Neural cell (in vitro differentiated cells): ENCODE results near the gene BAG5. TPM values are rescaled to one million over a fixed set of nuclear protein-coding genes. Genes with fewer than 3 reads are reported as not detected.

Experiments used
- H2AFZ ChIP-seq: fragments of 200-600, 300-800 bp; sonication (generic), shearing (Covaris generic); 2 replicates; pipeline ENCODE4 v1.6.0; 2014; ENCODE audit warnings: low read depth, mild to moderate bottlenecking, antibody characterized with exemption, low read length, moderate library complexity
- H3F3A ChIP-seq: fragments of 200-600 bp; shearing (Covaris generic); 2 replicates; pipeline ENCODE4 v1.6.1; 2016; ENCODE audit warnings: mild to moderate bottlenecking, moderate library complexity, mixed read lengths, antibody characterized with exemption, low read length; ENCODE audit not compliant: insufficient read depth, poor library complexity, severe bottlenecking
- H3K27ac ChIP-seq: fragments of 200-600, 300-800 bp; sonication (generic), shearing (Covaris generic); 2 replicates; pipeline ENCODE4 v1.5.1; 2014; ENCODE audit warnings: mild to moderate bottlenecking, low read length, moderate library complexity
- H3K27me3 ChIP-seq: fragments of 300-800, 200-600 bp; sonication (generic), shearing (Covaris generic); 2 replicates; pipeline ENCODE4 v1.6.0; 2014; ENCODE audit warnings: mild to moderate bottlenecking, low read depth, low read length, moderate library complexity; ENCODE audit not compliant: insufficient read depth
- H3K36me3 ChIP-seq: fragments of 300-800, 200-600 bp; sonication (generic), shearing (Covaris generic); 2 replicates; pipeline ENCODE4 v1.5.1; 2014; ENCODE audit warnings: mild to moderate bottlenecking, antibody characterized with exemption, low read length, moderate library complexity; ENCODE audit not compliant: insufficient read depth
- H3K4me2 ChIP-seq: fragments of 300-800, 200-600 bp; sonication (generic), shearing (Covaris generic); 2 replicates; pipeline ENCODE4 v1.6.0; 2014; ENCODE audit warnings: mild to moderate bottlenecking, low read length
- H3K4me3 ChIP-seq: fragments of 300-800, 200-600 bp; sonication (generic), shearing (Covaris generic); 2 replicates; pipeline ENCODE4 v1.5.1; 2014; ENCODE audit warnings: mild to moderate bottlenecking, low read length, moderate library complexity
- H3K79me2 ChIP-seq: fragments of 200-600 bp; shearing (Covaris generic); replicated peaks from 2 replicates; pipeline ENCODE4 v1.6.0; 2014; ENCODE audit warnings: mild to moderate bottlenecking, low read length, moderate library complexity; ENCODE audit not compliant: insufficient read depth
- H3K9ac ChIP-seq: fragments of 300-800, 200-600 bp; sonication (generic), shearing (Covaris generic); 2 replicates; pipeline ENCODE4 v1.6.1; 2016; ENCODE audit warnings: mild to moderate bottlenecking, low read length, mixed read lengths
- H3K9me2 ChIP-seq: fragments of 200-600 bp; shearing (Covaris generic); 2 replicates; pipeline ENCODE4 v1.6.1; 2016; ENCODE audit warnings: mild to moderate bottlenecking, low read length, mixed read lengths; ENCODE audit not compliant: insufficient read depth
- H3K9me3 ChIP-seq: fragments of 200-600, 300-800 bp; sonication (generic), shearing (Covaris generic); 2 replicates; pipeline ENCODE4 v1.6.1; 2016; ENCODE audit warnings: mild to moderate bottlenecking, mixed run types, low read length, moderate library complexity, mixed read lengths
- H4K20me1 ChIP-seq: fragments of 200-600 bp; shearing (Covaris generic); 2 replicates; pipeline ENCODE4 v1.6.1; 2016; ENCODE audit warnings: mild to moderate bottlenecking, mixed run types; ENCODE audit not compliant: insufficient read depth
- CTCF ChIP-seq: fragments of 450-650 bp; IDR thresholded peaks from 2 replicates; pipeline ENCODE4 v1.5.1; 2014; ENCODE audit warnings: antibody characterized with exemption, mild to moderate bottlenecking, moderate library complexity; ENCODE audit not compliant: poor library complexity, severe bottlenecking
- EP300 ChIP-seq: fragments of 450-650 bp; conservative IDR thresholded peaks from 2 replicates; pipeline ENCODE4 v1.6.1; 2014; ENCODE audit warnings: antibody characterized with exemption, mild to moderate bottlenecking, moderate library complexity; ENCODE audit not compliant: poor library complexity, severe bottlenecking
- EZH2 ChIP-seq: fragments of 200-600, 300-800 bp; shearing (Covaris generic), sonication (generic); IDR thresholded peaks from 2 replicates; pipeline ENCODE4 v1.6.1; 2014; ENCODE audit warnings: antibody characterized with exemption, low read length, borderline replicate concordance, mild to moderate bottlenecking; ENCODE audit not compliant: insufficient read depth, poor library complexity, severe bottlenecking
- MXI1 ChIP-seq: fragments of 450-650 bp; conservative IDR thresholded peaks from 2 replicates; pipeline ENCODE4 v1.6.1; 2014; ENCODE audit warnings: antibody characterized with exemption, mild to moderate bottlenecking; ENCODE audit not compliant: poor library complexity, severe bottlenecking
- POLR2AphosphoS5 ChIP-seq: IDR thresholded peaks from 2 replicates; pipeline ENCODE4 v1.6.1; 2012
- RAD21 ChIP-seq: fragments of 450-650 bp; conservative IDR thresholded peaks from 2 replicates; pipeline ENCODE4 v1.6.1; 2014; ENCODE audit warnings: antibody characterized with exemption, mild to moderate bottlenecking, moderate library complexity
- REST ChIP-seq: IDR thresholded peaks from 2 replicates; pipeline ENCODE4 v1.6.1; 2012; ENCODE audit warnings: borderline replicate concordance
- SMC3 ChIP-seq: fragments of 450-650 bp; conservative IDR thresholded peaks from 2 replicates; pipeline ENCODE4 v1.6.1; 2014; ENCODE audit warnings: antibody characterized with exemption, mild to moderate bottlenecking, moderate library complexity; ENCODE audit not compliant: poor library complexity
- TAF1 ChIP-seq: IDR thresholded peaks from 2 replicates; pipeline ENCODE4 v1.6.1; 2012; ENCODE audit warnings: low read depth
- polyA plus RNA-seq: library from polyadenylated mRNA; depleted of rRNA; stranded (reverse); fragments of >200 nt; gene quantifications from 2 replicates; pipeline ENCODE4 v1.2.3, GENCODE V29; 2014

The BAG5 gene
- polyA plus RNA-seq, 1 donor from 2014 or later: 25.5 TPM

DNA sequence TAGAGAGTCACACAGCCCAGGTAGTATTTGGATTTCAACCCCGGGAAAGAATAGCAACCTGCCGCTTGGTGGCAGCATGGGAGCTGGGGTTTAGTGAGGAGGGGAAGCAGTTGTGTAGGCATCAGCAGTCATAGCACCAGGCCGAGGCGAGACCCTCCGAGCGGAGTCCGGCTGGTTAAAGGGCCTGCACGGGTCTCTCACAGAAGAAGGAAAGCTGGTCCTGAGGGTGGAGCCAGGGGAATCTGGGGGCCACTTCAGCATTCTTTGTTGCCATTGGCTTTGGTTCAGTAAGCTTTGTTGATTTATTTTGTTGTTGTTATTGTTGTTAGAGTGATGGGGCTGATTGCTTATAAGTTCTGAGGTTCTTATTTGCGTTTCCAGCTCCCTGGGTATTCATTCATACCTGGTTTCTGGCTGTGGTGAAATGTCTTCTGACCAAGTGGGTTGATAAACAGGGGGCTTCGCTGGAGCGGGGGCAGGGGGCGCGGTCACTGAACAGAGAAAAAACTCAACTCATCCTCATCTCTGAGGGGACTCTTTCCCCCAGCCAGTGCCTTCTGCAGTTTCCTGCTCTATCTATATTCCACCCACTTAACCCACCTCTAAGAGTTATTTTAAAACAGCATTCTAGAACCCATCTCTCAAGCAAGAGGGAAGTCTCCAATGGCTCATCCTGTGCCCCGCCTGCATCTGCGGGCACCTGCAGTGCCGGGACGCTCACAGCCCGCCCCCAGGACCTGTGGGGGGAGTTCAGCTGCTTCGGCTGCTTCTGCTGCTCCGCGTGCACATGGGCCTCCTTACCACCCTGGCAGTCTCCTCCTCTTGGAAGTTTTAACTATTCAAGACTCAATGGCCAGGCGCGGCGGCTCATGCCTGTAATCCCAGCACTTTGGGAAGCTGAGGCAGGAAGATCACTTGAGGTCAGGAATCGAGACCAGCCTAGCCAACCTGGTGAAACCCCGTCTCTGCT, 51.4 kb downstream of the BAG5 start:
- Histone ChIP-seq H3K4me3 (no peak overlapping the region), H3K36me3 (no peaks in the 10 kb centered on the region), H4K20me1 (no peaks in the 10 kb centered on the region), H3K9ac (no peak overlapping the region), H3K4me2 (no peak overlapping the region), H3K27ac (no peak overlapping the region), H3K9me2 (no peaks in the 10 kb centered on the region), H3K9me3 (no peaks in the 10 kb centered on the region), H2AFZ (no peak overlapping the region), H3F3A (no peaks in the 10 kb centered on the region), H3K79me2 (no peaks in the 10 kb centered on the region), H3K27me3 (no peaks in the 10 kb centered on the region)
- TF ChIP-seq RAD21 (no peak), REST (no peak), TAF1 (no peak), POLR2AphosphoS5 (no peak), EP300 (no peak), CTCF (no peak), MXI1 (no peak), SMC3 (no peak), EZH2 (no peak)

DNA sequence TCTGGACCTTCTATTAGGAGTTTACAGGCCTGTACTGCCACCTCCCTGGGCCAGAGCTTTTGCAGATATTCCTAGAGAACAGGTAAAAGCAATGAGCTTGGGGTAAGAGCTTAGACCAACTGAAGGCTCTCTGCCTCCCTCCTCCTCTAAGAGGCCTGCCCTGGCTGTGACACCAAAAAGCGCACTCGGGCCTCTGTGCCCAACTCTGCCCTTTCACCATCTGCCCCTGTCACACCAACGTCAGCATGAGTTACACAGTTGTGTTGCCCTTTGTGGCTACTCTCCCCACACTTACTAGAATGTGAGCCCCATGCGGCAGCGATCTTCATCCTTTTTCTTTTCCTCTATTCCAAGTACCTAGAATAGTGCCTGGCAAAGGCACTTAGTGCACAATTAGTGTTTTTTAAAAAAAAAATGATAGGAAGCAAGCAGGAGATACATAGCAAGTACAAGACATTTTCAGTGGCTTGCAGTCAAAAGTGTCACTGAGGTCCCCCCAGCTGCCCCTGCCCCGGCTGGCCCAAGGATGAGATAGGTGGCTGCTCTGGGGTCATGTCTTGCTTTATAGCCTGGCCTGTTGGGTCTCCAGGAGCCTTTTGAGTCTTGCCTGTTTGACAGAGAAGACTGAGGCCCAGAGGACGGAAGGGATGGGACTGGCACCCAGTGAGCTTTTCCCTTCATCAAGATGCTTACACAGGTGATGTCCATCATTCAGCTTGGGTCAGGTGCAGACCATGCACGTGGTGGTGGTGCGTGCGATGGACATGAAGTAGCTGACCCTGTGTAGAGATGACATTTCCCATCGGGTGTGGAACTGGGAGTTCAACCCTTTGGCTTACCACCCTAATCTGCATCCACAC, 52.4 kb downstream of the BAG5 start:
- H3K27ac ChIP-seq: no peak overlapping the region
- H4K20me1 ChIP-seq: no peaks in the 10 kb centered on the region
- no peaks in the 10 kb centered on the region for H3F3A ChIP-seq
- H3K9me2 ChIP-seq: no peaks in the 10 kb centered on the region
- no peak overlapping the region for H3K4me2 ChIP-seq
- no peaks in the 10 kb centered on the region for H3K79me2 ChIP-seq
- no peak overlapping the region for H2AFZ ChIP-seq
- no peak overlapping the region for H3K9ac ChIP-seq
- H3K36me3 ChIP-seq: peaks cover under 1% of the 10 kb centered on the region
- no peak for TF ChIP-seq EZH2
- H3K9me3 ChIP-seq: no peaks in the 10 kb centered on the region
- H3K4me3 ChIP-seq: no peak overlapping the region
- H3K27me3 ChIP-seq: no peaks in the 10 kb centered on the region
